Caco-2 (cell line): ENCODE data around the gene RASGRP1. TPM values are rescaled to one million over a fixed set of nuclear protein-coding genes. Genes with fewer than 3 reads are reported as not detected.

Source experiments
- BruUV-seq: library from RNA; stranded (reverse); fragments of 400-500 nt; replicated peaks from 2 replicates; lab custom pipeline; 2021; lab: Mats Ljungman, UMichigan
- CTCF ChIA-PET: fragments of 300-600 bp; sonication (Branson Sonifier 250); formaldehyde crosslinking; loops from one replicate; lab custom pipeline; 2022; ENCODE audit warnings: antibody characterized with exemption; lab: Charles Lee
- POLR2A ChIA-PET: fragments of 300-600 bp; sonication (Branson Sonifier 250); formaldehyde crosslinking; loops from one replicate; lab custom pipeline; 2022; ENCODE audit warnings: antibody characterized with exemption; lab: Charles Lee
- DNase-seq, 2 experiments: peaks; one replicate each; pipeline versions ENCODE4 v3.0.0 to v3.0.0-alpha.2; 2020 to 2022
- H3K27me3 ChIP-seq: replicated peaks from 2 replicates; pipeline ENCODE4 v1.6.0; 2011; ENCODE audit warnings: low read length; ENCODE audit not compliant: control insufficient read depth, insufficient read depth
- H3K36me3 ChIP-seq: 2 replicates; pipeline ENCODE4 v1.5.1; 2011; ENCODE audit warnings: low read length; ENCODE audit not compliant: control insufficient read depth, insufficient read depth
- H3K4me1 ChIP-seq: fragments of 250-450 bp; sonication (Bioruptor Pico); 2 replicates; pipeline ENCODE4 v1.5.1; 2020; ENCODE audit warnings: mild to moderate bottlenecking
- H3K4me3 ChIP-seq: 2 replicates; pipeline ENCODE4 v1.5.1; 2011; ENCODE audit warnings: low read depth, mild to moderate bottlenecking, control low read depth, low read length
- H3K9me3 ChIP-seq: fragments of 250-450 bp; sonication (Bioruptor Pico); 2 replicates; pipeline ENCODE4 v1.5.1; 2020; ENCODE audit warnings: mild to moderate bottlenecking, moderate library complexity
- H3K27ac Mint-ChIP-seq: one replicate; pipeline ENCODE4 v1.8.0; 2022; ENCODE audit warnings: mixed read lengths; ENCODE audit not compliant: unreplicated experiment
- H3K27me3 Mint-ChIP-seq: one replicate; pipeline ENCODE4 v1.8.0; 2022; ENCODE audit warnings: mixed read lengths; ENCODE audit not compliant: insufficient read depth, unreplicated experiment
- H3K36me3 Mint-ChIP-seq: one replicate; pipeline ENCODE4 v1.8.0; 2022; ENCODE audit warnings: mild to moderate bottlenecking, mixed read lengths; ENCODE audit not compliant: insufficient read depth, unreplicated experiment
- H3K4me1 Mint-ChIP-seq: one replicate; pipeline ENCODE4 v1.8.0; 2022; ENCODE audit warnings: low read depth, mixed read lengths; ENCODE audit not compliant: unreplicated experiment
- H3K4me3 Mint-ChIP-seq: one replicate; pipeline ENCODE4 v1.8.0; 2022; ENCODE audit warnings: mild to moderate bottlenecking, moderate library complexity, mixed read lengths; ENCODE audit not compliant: unreplicated experiment
- H3K9me3 Mint-ChIP-seq: one replicate; pipeline ENCODE4 v1.8.0; 2022; ENCODE audit warnings: mixed read lengths; ENCODE audit not compliant: unreplicated experiment
- intact Hi-C: fragments of 100-400 bp; cut with micrococcal nuclease; formaldehyde crosslinking; loops from one replicate; pipeline ENCODE4 v1.10.0; 2022; ENCODE audit not compliant: unreplicated experiment
- total RNA-seq: library from RNA; stranded (reverse); gene quantifications from 2 replicates; pipeline ENCODE4 v1.2.3, GENCODE V29; 2022
- TF ChIP-seq, protein P1 (sequence below), 2 experiments: fragments of 200-600 bp in 1 of 2; IDR thresholded peaks; 1 replicate in 1 of 2; 2 replicates in 1 of 2; pipeline versions ENCODE4 v1.5.1 to v1.8.0; 2011 to 2022; ENCODE audit warnings: antibody characterized with exemption in 1 of 2, control low read depth in 1 of 2, inconsistent platforms in 1 of 2, low read depth in 1 of 2, low read length in 1 of 2, mild to moderate bottlenecking in 1 of 2, moderate library complexity in 1 of 2; ENCODE audit not compliant: insufficient read depth in 1 of 2, severe bottlenecking in 1 of 2, unreplicated experiment in 1 of 2

Gene RASGRP1
- total RNA-seq, 1 experiment from 2014 or later = 7.3 TPM

DNA sequence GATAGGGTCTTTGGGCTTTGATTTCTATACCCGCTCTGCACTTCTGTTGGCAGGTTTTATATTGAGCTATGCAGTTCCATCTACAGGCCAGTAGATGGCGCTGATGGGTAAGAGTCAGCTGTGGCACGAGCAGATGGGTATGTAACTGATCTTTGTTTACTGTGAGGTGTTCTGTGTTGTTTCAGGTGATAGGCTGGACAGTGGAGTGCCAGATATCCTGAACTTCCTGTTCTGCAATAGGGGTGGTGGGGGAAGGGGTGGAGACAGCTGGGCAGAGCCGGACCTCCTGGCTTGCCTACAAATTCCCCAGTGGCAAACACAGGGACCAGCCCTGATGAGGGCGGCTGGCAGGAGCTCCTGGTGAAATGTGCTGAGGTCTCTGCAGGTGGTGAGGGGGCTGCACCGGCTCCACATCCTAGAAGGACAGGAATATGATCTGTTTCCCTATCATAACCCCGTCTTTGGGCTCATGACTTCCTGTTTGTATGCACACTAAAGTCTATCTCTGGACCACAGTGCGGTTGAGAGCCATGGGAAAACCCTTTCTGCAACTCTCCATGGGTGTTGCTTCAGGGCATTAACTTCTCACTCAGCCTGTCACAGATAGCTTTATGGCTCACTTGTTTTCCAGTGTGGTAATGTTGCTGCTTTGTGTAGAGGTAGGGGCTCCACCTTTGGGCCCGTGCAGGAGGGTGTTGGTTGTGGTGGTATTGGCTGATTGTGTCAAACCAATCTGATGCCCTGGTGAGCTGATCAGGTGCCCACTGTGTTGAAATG lies 124.1 kb downstream of the RASGRP1 start:
- Mint-ChIP-seq H3K27me3 (no peaks in the 10 kb centered on the region), H3K36me3 (peaks cover 27% of the 10 kb centered on the region), H3K27ac (peak overlapping the region; percentile 60), H3K4me3 (peak overlapping the region; percentile 18), H3K4me1 (peaks cover 34% of the 10 kb centered on the region), H3K9me3 (no peaks in the 10 kb centered on the region)
- Histone ChIP-seq H3K9me3 (peaks cover 4% of the 10 kb centered on the region; the same call in 1 of the 2 replicates), H3K4me1 (peaks cover 42% of the 10 kb centered on the region), H3K36me3 (no peaks in the 10 kb centered on the region), H3K27me3 (no peaks in the 10 kb centered on the region), H3K4me3 (no peak overlapping the region)
- intact Hi-C loops = loop anchor here (1.0 to 2.0 kb wide), 5 partner anchors 14 to 243 kb away; partner anchors contain the start of genes FAM98B and RASGRP1
- TF ChIP-seq, protein P1, sequence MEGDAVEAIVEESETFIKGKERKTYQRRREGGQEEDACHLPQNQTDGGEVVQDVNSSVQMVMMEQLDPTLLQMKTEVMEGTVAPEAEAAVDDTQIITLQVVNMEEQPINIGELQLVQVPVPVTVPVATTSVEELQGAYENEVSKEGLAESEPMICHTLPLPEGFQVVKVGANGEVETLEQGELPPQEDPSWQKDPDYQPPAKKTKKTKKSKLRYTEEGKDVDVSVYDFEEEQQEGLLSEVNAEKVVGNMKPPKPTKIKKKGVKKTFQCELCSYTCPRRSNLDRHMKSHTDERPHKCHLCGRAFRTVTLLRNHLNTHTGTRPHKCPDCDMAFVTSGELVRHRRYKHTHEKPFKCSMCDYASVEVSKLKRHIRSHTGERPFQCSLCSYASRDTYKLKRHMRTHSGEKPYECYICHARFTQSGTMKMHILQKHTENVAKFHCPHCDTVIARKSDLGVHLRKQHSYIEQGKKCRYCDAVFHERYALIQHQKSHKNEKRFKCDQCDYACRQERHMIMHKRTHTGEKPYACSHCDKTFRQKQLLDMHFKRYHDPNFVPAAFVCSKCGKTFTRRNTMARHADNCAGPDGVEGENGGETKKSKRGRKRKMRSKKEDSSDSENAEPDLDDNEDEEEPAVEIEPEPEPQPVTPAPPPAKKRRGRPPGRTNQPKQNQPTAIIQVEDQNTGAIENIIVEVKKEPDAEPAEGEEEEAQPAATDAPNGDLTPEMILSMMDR (IDR thresholded peaks at IDR 0.05; ENCODE audit: insufficient read depth in 1 of 2, low read depth in 1 of 2, low read length in 1 of 2, severe bottlenecking in 1 of 2, unreplicated experiment in 1 of 2) = peak; percentile 84 to 86
- CTCF ChIA-PET = interaction anchor here (0.6 to 2.0 kb wide), 16 partner anchors 12 to 272 kb away, joined by 3 to 33 read pairs (median 4); partner anchors contain the start of genes FAM98B and RASGRP1
- POLR2A ChIA-PET = interaction anchor here (3.3 kb wide), 1 partner anchor 14 kb away, joined by 38 read pairs; the partner anchor contains the start of gene FAM98B
- peak; percentile 85 to 86 for DNase-seq
- no TSS peak for BruUV-seq

Other genes with a start within 250 kb of the RASGRP1 start
- gene FAM98B, start 110.7 kb downstream of the RASGRP1 start, total RNA-seq = 45.9 and 47.2 TPM in 2 replicates